ENCODE measurements around the gene RMP24.
A peak's percentile ranks its signal among the peaks of the same experiment; 100 is the strongest.

Gene RMP24

GRCh38 chr18:35968278-35968880 lies 4.1 kb upstream of the RMP24 start:
- TF ChIP-seq CTCF (IDR thresholded peaks at IDR 0.05 in 4 of 5, conservative IDR thresholded peaks at IDR 0.05 in 1 of 5) = no peak
- TF ChIP-seq POLR2A (IDR thresholded peaks at IDR 0.05) = no peak
- DNase-seq = no peak
- no peaks in the 10 kb centered on the region for H3K36me3 ChIP-seq
- H3K27me3 ChIP-seq = no peaks in the 10 kb centered on the region
- H3K4me1 ChIP-seq = peaks cover 7 to 11% of the 10 kb centered on the region in 2 donors
- H3K27ac ChIP-seq = no peak overlapping the region
- intact Hi-C loops (cut with DNase I; ENCODE audit: low total_unique reads) = no loop called here
- no peak overlapping the region for H3K4me3 ChIP-seq
- ATAC-seq = no peak
- no peaks in the 10 kb centered on the region for H3K9me3 ChIP-seq
- in situ Hi-C loops (cut with MboI; ENCODE audit: low sequenced_read_pairs in 4 of 4) = loop anchor here (25.0 kb wide), 4 partner anchors 381 to 731 kb away; partner anchors contain the start of genes ZNF397 (in 2 of the 4), GALNT1 (in 1 of the 4) and ZNF396 (in 1 of the 4)

GRCh38 chr18:35969676-35970075 lies 2.8 kb upstream of the RMP24 start:
- no peak for ATAC-seq
- intact Hi-C loops (cut with DNase I; ENCODE audit: low total_unique reads) = loop anchor here (5.0 to 10.0 kb wide), 3 partner anchors 385 to 727 kb away; partner anchors contain the start of genes GALNT1, INO80C and ZNF397
- Histone ChIP-seq H3K36me3 (no peaks in the 10 kb centered on the region), H3K27me3 (no peaks in the 10 kb centered on the region), H3K4me1 (peaks cover 18 to 23% of the 10 kb centered on the region in 2 donors), H3K4me3 (no peak overlapping the region), H3K9me3 (no peaks in the 10 kb centered on the region), H3K27ac (no peak overlapping the region)
- in situ Hi-C loops (cut with MboI; ENCODE audit: low sequenced_read_pairs in 4 of 4) = loop anchor here (25.0 kb wide), 4 partner anchors 382 to 732 kb away; partner anchors contain the start of genes ZNF397 (in 2 of the 4), GALNT1 (in 1 of the 4) and ZNF396 (in 1 of the 4)
- TF ChIP-seq POLR2A (IDR thresholded peaks at IDR 0.05) (no peak), CTCF (IDR thresholded peaks at IDR 0.05 in 4 of 5, conservative IDR thresholded peaks at IDR 0.05 in 1 of 5) (no peak)
- no peak for DNase-seq

DNA sequence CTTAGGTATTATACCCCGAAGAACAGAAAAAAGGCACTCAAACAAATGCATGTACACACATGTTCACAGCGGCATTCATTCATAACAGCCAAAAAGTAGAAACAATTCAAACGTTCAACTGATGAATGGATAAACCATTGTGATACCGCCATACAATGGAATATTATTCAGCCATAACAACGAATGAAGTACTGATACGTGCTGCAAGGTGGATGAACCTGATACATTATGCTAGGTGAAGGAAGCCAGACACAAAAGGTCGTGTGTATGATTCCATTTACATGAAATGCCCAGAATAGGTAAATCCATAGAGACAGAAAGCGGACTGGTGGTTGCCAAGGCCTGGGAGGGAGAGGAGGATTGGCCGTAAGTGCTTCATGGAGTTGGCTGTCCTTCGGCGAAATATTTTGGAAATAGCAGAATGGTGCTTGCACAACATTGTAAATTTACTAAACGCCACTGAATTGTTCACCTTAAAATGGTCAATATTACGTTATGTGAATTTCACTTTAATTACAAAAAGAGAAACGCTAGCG lies 750 bp upstream of the RMP24 start:
- DNase-seq (no peak), ATAC-seq (peak; percentile 15 to 38)
- intact Hi-C loops (cut with DNase I; ENCODE audit: low total_unique reads) (loop anchor here (1.0 to 10.0 kb wide), 6 partner anchors 97 to 729 kb away; partner anchors contain the start of genes ELP2, GALNT1, INO80C and SLC39A6), in situ Hi-C loops (cut with MboI; ENCODE audit: low sequenced_read_pairs in 4 of 4) (loop anchor here (25.0 kb wide), 4 partner anchors 384 to 734 kb away; partner anchors contain the start of genes ZNF397 (in 2 of the 4), GALNT1 (in 1 of the 4) and ZNF396 (in 1 of the 4))
- TF ChIP-seq POLR2A (IDR thresholded peaks at IDR 0.05) = no peak
- no peak for TF ChIP-seq CTCF (IDR thresholded peaks at IDR 0.05 in 4 of 5, conservative IDR thresholded peaks at IDR 0.05 in 1 of 5)
- peak overlapping the region; percentile 85 to 93 (median 92) for H3K27ac ChIP-seq
- peak overlapping the region; percentile 79 to 93 (median 88) for H3K4me3 ChIP-seq
- H3K9me3 ChIP-seq = no peaks in the 10 kb centered on the region
- peaks cover 0 to 18% of the 10 kb centered on the region in 2 donors for H3K36me3 ChIP-seq
- H3K4me1 ChIP-seq = peaks cover 18 to 23% of the 10 kb centered on the region in 2 donors
- H3K27me3 ChIP-seq = no peaks in the 10 kb centered on the region

- Histone ChIP-seq H3K36me3 (peaks cover 0 to 37% of the 10 kb centered on the region in 2 donors), H3K9me3 (no peaks in the 10 kb centered on the region), H3K27me3 (no peaks in the 10 kb centered on the region), H3K27ac (peak overlapping the region in 2 of 4 donors; percentile 85 to 93), H3K4me1 (peaks cover 18 to 23% of the 10 kb centered on the region in 2 donors), H3K4me3 (peak overlapping the region; percentile 79 to 93 (median 88))
- intact Hi-C loops (cut with DNase I; ENCODE audit: low total_unique reads) (loop anchor here (2.0 to 10.0 kb wide), 4 partner anchors 95 to 731 kb away; partner anchors contain the start of genes GALNT1, INO80C and ZNF397), in situ Hi-C loops (cut with MboI; ENCODE audit: low sequenced_read_pairs in 4 of 4) (loop anchor here (25.0 kb wide), 4 partner anchors 386 to 736 kb away; partner anchors contain the start of genes ZNF397 (in 2 of the 4), GALNT1 (in 1 of the 4) and ZNF396 (in 1 of the 4))
- DNase-seq (no peak), ATAC-seq (no peak)
- TF ChIP-seq CTCF (IDR thresholded peaks at IDR 0.05 in 4 of 5, conservative IDR thresholded peaks at IDR 0.05 in 1 of 5) (no peak), POLR2A (IDR thresholded peaks at IDR 0.05) (no peak)
These were observed 1.2 kb downstream of the RMP24 start for GRCh38 chr18:35973650-35974049.

Data from gastrocnemius medialis (tissue), 4 donors.